Myocyte (in vitro differentiated cells): Measurements from ENCODE around the gene GRK4. TPM values are rescaled to one million over a fixed set of nuclear protein-coding genes. Genes with fewer than 3 reads are reported as not detected.
A peak's percentile ranks its signal among the peaks of the same experiment; 100 is the strongest.
"Not testable (repeated sequence)": the region's sequence is repeated elsewhere in the genome, so short reads cannot be mapped to it uniquely, and the experiment has no call there.

Source experiments
- DNase-seq: peaks from one replicate; pipeline ENCODE4 v3.0.0-alpha.2; 2012; ENCODE audit warnings: low read depth
- total RNA-seq: library from RNA; depleted of rRNA; stranded (reverse); fragments of >200 nt; gene quantifications from 2 replicates; pipeline ENCODE4 v1.2.3, GENCODE V29; 2014

GRK4 gene
- total RNA-seq, 1 donor from 2014 or later: 16.7 TPM

GRCh38 chr4:3037957-3038461 is 74.6 kb downstream of the GRK4 start:
- peak; percentile 98 for DNase-seq

DNA sequence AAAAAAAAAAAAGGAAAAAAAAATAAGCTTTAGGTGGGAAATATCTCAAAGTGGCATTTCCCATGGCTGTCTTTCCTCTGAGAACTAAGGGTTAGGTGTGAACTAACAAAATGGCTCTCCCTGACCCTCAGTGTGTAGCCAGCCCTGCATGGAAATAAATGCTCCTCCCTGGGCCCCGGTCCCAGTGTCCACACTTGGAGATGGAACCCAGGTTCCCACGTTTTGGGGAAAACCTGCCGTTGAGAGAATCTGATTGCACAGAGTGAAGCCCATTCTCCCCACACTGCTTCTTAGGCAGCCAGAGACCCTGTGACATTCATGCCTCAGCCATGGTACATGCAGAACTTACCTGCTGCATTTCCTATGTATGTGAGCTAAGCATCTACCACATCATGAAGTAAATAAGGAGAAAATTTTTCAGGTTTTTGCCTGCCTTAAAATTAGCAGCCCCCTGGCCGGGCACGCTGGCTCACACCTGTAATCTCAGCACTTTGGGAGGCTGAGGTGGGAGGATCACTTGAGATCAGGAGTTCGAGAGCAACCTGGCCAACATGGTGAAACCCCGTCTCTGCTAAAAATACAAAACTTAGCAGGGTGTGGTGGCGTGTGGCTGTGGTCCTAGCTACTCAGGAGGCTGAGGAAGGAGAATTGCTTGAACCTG is 76.5 kb downstream of the GRK4 start:
- DNase-seq: no peak

DNA sequence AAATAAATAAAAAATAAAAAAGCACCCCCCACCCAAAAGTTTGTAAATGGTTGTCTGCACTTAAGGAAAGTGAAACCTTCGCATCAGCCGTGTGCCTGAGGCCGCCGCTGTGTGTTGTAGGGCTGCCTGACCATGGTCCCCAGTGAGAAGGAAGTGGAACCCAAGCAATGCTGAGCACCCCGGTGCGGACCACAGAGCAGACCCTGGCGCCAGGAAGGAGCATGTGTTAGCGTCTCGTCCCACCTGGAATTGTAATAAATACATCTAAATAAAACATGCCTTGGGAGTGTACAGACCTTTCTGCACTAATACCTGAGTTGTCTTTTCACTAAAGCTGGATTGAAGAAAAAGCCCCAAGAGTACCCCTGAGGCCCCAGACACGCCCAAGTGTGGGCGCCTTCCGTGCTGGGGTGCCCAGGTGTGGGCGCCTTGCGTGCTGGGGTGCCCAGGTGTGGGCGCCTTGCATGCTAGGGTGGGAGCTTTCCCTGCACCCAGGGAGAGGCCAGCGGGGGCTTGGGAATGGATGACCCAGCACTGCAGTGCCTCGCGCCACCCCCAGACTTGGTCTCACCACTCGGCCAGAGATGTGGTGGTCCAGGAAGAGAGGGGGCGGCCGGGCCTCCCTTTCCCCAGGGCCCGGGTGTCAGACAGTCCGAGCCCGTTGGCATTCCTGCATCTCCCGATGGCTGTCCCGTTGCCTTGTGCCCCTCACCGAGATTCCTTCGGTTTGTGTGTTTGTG is 77.3 kb downstream of the GRK4 start:
- DNase-seq: no peak

DNA sequence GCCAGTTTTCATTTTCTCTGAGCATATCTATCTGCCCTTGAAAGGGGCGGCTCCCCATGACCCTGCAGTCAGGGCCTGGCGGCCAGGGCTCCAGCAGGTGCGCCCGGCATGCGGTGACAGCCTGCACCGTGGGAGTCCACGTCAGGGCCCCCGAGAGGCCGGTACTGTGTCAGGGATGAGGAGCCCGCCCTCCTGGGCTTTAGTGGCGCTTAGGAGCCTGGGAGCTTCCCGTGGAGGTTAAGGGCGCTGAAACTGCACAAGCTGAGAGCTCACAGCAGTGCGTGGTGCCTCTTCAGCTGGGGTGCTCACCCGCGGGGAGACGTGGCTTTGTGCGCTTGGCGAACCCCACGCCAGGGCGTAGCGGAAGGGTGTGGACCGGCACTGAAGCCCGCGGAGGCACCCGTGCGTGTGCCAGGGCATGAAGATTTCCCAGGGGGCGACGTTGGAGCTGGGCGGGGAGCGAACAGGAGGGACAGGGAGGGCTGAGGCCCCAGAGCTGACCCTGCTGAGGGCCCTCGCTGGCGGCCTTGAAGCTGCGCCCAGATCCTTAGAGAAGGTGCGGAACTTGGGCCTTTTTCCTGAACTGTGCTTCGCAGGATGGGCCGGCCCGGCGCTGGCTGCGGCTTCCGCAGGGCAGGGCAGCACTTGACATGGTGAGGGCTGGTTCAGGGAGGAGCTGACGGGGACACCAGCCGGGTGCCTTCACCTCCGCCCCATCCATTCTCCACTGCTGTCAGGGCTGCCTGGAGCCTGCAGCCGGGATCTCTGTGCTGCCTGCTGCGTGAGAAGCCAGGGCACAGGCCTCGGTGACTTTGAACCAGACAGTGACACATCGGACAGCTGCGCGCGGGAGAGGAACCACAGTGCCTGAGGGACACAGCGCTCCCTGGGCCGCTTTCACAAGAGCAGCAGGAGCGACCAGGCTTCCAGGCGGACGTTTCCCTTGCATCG is 78.1 kb downstream of the GRK4 start:
- peak; percentile 97 for DNase-seq

DNA sequence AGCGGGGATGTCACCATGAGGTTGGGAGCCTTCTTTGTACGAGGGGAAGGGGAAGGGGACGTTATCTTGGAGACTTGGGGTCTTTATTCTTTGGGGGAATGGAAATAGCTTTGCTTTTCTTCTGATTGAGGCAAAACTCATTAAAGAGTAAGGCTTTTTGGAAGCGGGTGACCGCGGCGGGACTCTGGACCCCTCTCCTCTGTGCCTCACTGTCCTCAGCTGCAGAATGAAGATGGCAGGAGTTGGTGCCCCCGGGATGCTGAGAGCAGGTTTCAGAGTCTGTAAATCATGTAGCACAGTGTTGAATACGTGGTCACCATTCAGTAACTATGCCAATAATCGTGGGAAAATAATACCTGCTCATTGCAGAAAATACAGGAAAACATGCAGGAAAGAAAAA is 78.9 kb downstream of the GRK4 start:
- DNase-seq: no peak

DNA sequence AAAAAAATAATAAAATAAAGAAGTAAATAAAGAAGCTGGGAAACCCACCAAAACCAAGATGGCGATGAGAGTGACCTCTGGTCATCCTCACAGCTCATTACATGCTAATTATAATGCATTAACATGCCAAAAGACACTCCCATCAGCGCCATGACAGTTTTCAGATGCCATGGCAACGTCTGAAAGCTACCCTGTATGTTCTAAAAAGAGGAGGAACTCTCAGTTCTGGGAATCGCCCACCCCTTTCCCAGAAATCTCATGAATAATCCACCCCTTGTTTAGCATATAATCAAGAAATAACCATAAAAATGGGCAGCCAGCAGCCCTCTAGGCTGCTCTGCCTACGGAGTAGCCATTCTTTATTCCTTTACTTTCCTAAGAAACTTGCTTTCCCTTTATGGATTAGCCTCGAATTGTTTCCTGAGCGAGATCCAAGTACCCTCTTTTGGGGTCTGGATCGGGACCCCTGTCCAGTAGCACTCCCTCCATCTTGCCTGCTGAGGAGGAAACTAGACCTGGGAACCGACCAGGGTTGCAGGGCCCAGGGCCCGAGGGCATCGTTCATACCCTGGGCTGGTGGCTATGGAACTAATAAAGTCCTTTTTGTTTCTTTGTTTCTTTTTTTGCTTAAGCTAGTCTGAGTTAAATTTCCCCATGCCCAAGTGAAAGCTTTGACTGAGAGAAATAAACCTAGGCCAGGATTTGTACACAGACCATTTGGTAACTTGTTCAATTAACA is 80.1 kb downstream of the GRK4 start:
- no peak for DNase-seq

GRCh38 chr4:3044870-3045819 is 81.8 kb downstream of the GRK4 start:
- peak; percentile 46 for DNase-seq

GRCh38 chr4:3046162-3046561 is 82.8 kb downstream of the GRK4 start:
- no peak for DNase-seq

GRCh38 chr4:3046623-3047022 is 83.3 kb downstream of the GRK4 start:
- no peak for DNase-seq

- peak; percentile 82 for DNase-seq
Observed at GRCh38 chr4:3047464-3048286, 84.3 kb downstream of the GRK4 start.

DNA sequence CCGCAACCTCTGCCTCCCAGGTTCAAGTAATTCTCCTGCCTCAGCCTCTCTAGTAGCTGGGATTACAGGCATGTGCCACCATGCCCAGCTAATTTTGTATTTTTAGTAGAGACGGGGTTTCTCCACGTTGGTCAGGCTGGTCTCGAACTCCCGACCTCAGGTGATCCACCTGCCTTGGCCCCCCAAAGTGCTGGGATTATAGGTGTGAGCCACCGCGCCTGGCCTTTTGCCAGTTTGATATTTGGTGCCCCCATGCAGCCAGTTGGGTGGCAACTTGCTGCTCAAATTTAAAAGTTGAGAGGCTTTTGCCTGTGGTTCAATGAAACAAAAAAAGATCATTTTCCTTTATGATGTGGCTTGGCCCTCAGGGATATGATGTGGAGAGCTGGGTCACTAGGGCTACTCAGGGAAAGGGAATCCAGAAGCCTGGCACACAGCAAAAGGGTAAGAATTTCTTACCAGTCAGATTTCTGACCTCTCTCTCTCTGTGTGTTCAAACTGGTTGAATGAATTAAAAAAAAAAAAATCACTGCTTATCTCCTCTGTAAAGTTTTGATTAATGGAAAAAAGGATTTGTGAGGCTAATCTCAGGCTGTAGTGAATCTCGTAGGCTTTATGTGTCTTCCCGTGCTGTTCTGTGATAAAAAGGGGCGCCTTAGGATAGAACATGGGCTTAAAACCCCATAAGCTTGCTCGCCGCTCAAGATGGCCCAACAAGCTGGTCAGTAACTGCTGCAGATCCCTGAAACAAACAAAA is 87.9 kb downstream of the GRK4 start:
- DNase-seq: not testable (repeated sequence)

- DNase-seq: no peak
Observed at GRCh38 chr4:3054169-3054759, 90.9 kb downstream of the GRK4 start.

GRCh38 chr4:3059943-3060342 is 96.6 kb downstream of the GRK4 start:
- no peak for DNase-seq

DNA sequence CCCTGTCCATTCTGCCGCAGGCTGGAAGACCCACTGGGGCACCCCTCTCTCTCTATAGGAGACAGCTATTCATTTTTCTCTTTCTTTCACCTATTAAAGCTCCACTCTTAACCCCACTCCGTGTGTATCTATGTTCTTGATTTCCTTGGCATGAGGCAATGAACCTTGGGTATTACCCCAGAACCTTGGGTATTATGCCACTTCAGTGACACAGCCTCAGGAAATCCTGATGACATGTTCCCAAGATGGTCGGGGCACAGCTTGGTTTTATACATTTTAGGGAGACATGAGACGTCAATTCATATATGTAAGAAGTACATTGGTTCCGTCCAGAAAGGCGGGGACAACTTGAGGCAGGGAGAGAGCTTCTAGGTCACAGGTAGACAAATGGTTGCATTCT is 97.6 kb downstream of the GRK4 start:
- no peak for DNase-seq

DNA sequence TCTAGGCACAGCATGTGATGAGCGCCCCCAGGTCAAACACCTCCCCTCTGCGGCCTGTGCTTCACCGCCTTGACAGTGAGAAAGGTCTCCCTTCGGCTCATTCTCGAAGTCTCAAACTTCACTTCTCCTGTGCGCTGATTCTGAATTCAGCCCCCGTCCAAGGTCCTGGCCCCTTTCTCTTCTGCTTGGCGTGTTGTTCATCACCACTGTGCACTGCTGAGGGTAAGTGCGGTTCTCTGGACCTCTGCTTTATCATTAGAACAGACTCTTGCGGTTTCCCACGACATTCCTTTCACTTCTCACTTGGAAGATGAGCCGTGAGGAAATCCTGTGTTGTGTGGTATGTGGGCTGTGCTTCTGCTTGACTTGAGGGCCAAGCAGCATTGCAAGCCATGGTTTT is 99.1 kb downstream of the GRK4 start:
- peak; percentile 90 for DNase-seq

DNA sequence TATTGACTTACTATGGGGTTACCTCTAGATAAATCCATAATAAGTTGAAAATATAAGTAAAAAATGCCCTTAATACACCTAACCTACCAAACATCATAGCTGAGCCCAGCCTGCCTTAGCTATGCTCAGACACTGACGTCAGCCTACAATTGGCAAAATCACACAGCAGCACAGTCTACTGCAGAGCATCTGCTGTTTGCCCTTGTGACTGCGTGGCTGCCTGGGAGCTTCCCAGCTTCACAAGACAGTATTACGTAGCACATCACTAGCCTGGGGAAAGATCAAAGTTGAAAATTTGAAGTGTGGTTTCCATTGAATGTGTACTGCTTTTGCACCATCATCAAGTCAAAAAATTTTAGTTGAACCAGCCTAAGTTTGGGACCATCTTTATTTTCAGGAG is 102.2 kb downstream of the GRK4 start:
- DNase-seq: no peak

DNA sequence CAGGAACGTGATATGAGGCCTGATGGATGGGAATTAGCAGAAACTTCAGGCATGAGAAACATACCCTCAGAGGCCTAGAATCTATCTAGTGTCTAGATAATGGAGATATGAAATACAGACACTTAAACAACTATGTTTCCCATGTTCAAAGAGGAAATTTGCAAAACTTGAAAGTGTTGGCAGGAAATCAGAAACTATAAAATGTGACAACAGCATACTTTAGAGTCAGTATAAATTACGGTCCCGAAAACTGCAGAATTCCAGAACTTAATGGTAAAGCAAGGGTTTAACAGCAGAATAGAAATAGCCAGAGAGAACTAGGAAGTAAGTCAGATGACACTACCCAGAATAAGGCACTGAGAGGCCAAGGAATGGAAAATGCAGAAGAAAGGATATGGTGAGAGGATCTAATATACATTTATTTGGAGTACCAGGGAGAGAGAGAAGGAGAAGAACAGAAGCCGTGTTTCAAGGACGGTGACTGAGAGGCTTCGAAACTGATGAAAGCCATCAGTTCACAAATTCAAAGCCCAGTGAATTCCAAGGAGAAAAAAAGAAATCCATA is 103.5 kb downstream of the GRK4 start:
- DNase-seq: no peak
